Measurements from ENCODE around the gene DTX3.
"Not testable (repeated sequence)": the region's sequence is repeated elsewhere in the genome, so short reads cannot be mapped to it uniquely, and the experiment has no call there.

DTX3 gene

DNA sequence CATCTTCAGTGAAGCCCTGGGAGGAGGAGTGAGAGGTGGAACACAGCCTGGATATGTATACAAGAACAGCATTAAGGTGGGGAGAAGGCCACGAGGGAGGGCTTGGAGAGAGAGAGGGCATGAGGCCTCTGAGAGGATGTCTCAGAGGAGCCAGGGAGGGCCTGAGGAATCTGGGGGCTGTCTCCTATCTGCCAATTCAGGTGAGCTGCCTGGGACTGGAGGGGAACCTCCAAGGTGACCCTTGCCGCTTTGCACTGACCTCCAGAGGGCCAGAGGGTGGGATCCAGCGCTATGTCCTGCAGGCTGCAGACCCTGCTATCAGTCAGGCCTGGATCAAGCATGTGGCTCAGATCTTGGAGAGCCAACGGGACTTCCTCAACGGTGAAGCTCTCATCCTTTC lies 11.0 kb downstream of the DTX3 start:
- H3K4me3 Mint-ChIP-seq, result no peak overlapping the region
- H3K27ac Mint-ChIP-seq, result no peak overlapping the region
- TF ChIP-seq, protein P1, sequence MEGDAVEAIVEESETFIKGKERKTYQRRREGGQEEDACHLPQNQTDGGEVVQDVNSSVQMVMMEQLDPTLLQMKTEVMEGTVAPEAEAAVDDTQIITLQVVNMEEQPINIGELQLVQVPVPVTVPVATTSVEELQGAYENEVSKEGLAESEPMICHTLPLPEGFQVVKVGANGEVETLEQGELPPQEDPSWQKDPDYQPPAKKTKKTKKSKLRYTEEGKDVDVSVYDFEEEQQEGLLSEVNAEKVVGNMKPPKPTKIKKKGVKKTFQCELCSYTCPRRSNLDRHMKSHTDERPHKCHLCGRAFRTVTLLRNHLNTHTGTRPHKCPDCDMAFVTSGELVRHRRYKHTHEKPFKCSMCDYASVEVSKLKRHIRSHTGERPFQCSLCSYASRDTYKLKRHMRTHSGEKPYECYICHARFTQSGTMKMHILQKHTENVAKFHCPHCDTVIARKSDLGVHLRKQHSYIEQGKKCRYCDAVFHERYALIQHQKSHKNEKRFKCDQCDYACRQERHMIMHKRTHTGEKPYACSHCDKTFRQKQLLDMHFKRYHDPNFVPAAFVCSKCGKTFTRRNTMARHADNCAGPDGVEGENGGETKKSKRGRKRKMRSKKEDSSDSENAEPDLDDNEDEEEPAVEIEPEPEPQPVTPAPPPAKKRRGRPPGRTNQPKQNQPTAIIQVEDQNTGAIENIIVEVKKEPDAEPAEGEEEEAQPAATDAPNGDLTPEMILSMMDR (IDR thresholded peaks at IDR 0.05), result no peak
- H3K9me3 Mint-ChIP-seq, result peaks cover 3% of the 10 kb centered on the region
- peaks cover 53% of the 10 kb centered on the region for H3K36me3 Mint-ChIP-seq (ENCODE audit: low read depth)
- no peak for DNase-seq
- H3K27me3 Mint-ChIP-seq (ENCODE audit: low read depth, poor library complexity), result peaks cover 92% of the 10 kb centered on the region
- peaks cover 21% of the 10 kb centered on the region for H3K4me1 Mint-ChIP-seq

DNA sequence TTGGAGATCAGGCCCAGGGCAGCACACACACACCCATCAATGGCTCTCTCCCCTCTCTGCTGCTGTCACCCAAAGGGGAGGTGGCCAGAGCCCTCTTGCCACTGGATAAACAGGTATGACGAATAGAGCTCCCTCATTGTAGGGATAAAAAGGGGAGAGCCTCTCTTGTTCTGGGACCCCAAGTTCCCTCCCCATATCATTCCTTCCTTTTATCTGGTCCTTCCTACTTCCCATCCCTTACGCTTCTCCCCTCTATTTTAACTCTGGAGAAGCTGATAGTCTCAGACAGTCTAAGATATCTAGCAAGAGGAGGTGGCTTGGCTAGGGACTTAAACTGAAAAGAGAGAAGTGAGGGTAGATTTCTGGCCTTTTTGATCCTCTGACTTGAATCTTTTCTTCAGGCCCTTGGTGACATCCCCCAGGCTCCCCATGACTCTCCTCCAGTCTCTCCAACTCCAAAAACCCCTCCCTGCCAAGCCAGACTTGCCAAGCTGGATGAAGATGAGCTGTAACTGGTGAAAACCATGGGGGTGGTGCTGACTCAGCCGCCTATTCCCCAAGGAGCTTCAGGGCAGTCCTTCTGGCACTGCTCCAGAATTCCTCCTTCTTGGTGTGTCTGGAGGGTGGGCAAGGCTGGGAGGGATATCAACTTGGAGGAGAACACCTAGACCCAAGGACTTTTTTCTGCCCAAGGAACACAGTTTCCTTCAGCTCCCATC lies 11.9 kb downstream of the DTX3 start:
- H3K4me1 Mint-ChIP-seq, result peaks cover 30% of the 10 kb centered on the region
- DNase-seq, result no peak
- H3K4me3 Mint-ChIP-seq, result no peak overlapping the region
- peaks cover 53% of the 10 kb centered on the region for H3K36me3 Mint-ChIP-seq (ENCODE audit: low read depth)
- H3K27ac Mint-ChIP-seq, result no peak overlapping the region
- TF ChIP-seq, protein P1 (IDR thresholded peaks at IDR 0.05), result no peak
- peaks cover 3% of the 10 kb centered on the region for H3K9me3 Mint-ChIP-seq
- peaks cover 96% of the 10 kb centered on the region for H3K27me3 Mint-ChIP-seq (ENCODE audit: low read depth, poor library complexity)

DNA sequence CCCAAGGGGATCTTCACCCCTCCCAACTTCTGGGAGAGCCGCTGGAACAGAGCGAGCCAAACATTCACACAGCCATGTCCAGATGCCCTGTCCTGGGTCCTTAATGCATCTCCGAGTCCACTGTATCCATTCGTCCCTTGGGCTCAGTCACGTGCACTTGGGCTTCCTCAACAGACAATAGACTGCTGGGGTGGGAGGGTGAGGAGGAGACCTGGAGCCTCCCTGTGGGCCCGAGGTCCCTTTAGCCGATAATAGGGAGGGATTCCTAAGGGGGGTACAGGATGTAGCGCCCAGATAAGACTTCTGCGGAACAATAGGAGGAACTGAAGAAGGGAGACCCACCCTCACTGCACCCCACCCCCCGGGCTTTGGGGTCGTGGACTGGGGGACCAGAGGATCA lies 13.3 kb downstream of the DTX3 start:
- H3K27me3 Mint-ChIP-seq (ENCODE audit: low read depth, poor library complexity), result peaks cover 100% of the 10 kb centered on the region
- DNase-seq, result no peak
- peaks cover 52% of the 10 kb centered on the region for H3K36me3 Mint-ChIP-seq (ENCODE audit: low read depth)
- TF ChIP-seq, protein P1 (IDR thresholded peaks at IDR 0.05), result no peak
- no peak overlapping the region for H3K4me3 Mint-ChIP-seq
- peaks cover 27% of the 10 kb centered on the region for H3K4me1 Mint-ChIP-seq
- no peak overlapping the region for H3K27ac Mint-ChIP-seq
- peaks cover 3% of the 10 kb centered on the region for H3K9me3 Mint-ChIP-seq

DNA sequence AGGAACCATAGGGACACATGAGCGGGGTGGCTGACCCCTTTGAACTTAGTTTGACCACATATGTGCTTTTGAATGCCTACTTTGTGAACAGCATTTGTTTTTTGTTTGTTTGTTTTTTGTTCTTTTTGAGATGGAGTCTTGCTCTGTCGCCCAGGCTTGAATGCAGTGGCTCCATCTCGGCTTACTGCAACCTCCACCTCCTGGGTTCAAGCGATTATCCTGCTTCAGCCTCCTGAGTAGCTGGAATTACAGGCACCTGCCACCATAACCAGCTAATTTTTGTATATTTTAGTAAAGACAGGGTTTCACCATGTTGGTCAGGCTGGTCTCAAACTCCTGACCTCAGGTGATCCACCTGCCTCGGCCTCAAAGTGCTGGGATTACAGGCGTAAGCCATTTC lies 13.8 kb downstream of the DTX3 start:
- Mint-ChIP-seq H3K36me3 (ENCODE audit: low read depth) (peaks cover 47% of the 10 kb centered on the region), H3K4me1 (peaks cover 27% of the 10 kb centered on the region), H3K27me3 (ENCODE audit: low read depth, poor library complexity) (peaks cover 100% of the 10 kb centered on the region)
- not testable (repeated sequence) for H3K27ac Mint-ChIP-seq, DNase-seq, H3K4me3 Mint-ChIP-seq, H3K9me3 Mint-ChIP-seq

DNA sequence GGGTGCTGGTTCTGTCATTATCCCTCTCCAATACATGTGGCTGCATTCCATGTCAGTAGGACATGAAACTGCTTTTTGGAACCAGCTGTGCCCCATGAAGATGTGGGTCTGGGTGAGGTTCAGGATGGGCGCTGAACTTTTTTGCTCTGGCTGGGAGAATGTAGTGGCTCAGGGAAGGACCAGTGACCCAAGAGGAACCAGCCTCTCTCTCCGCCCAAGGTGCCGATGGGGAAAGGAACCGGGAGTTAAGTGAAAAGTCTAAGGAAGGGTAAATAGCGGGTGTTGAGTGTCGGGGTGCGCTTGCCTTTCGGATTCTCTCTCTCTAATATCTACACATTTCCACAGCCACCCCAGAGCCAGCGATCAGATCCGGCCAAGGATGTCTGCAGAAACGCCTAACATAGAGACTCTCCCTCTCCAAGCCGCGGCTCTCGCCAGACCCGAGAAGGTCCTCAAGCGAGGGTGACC lies 14.4 kb downstream of the DTX3 start:
- H3K4me1 Mint-ChIP-seq, result peaks cover 27% of the 10 kb centered on the region
- H3K27ac Mint-ChIP-seq, result no peak overlapping the region
- peaks cover 3% of the 10 kb centered on the region for H3K9me3 Mint-ChIP-seq
- H3K27me3 Mint-ChIP-seq (ENCODE audit: low read depth, poor library complexity), result peaks cover 100% of the 10 kb centered on the region
- peak overlapping the region; percentile 78 for H3K4me3 Mint-ChIP-seq
- H3K36me3 Mint-ChIP-seq (ENCODE audit: low read depth), result peaks cover 42% of the 10 kb centered on the region
- TF ChIP-seq, protein P1 (IDR thresholded peaks at IDR 0.05), result no peak
- no peak for DNase-seq

DNA sequence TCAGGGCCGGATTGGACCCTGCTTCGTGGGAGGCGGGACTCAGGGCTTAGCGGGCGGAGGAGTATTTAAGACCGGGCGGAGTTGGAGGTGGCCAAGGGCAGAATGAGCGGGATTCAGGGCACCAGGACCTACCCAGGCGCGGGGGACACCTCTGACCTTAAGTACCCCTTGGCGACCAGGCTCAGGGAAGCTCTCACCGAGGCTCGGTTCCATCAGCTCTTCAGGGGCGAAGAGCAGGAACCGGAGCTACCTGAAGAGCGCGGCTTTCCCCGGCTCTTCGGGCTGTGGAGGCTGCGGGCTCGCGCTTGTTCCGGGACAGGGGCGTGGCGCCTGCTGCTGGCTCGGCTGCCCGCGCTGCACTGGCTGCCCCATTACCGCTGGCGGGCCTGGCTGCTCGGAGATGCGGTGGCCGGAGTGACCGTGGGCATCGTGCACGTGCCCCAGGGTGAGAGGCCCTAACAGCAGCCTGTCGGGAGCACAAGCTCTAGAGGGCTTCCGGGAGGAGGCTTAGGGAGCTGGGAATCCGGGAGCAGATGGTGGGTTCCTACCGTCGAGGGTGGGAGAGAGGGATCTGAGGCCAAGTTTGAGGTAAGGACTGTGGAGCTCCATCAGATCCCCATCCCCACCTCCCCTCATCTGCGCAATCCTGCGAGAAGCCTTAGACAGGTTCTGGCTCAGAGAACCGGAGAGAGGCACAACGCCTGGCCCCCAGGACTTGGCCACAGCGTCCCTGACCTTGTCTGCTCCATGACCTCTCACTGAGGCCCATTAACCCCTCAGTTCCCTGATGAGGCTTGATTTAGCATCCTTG lies 15.0 kb downstream of the DTX3 start:
- peaks cover 35% of the 10 kb centered on the region for H3K36me3 Mint-ChIP-seq (ENCODE audit: low read depth)
- DNase-seq, result peak; percentile 60
- peaks cover 100% of the 10 kb centered on the region for H3K27me3 Mint-ChIP-seq (ENCODE audit: low read depth, poor library complexity)
- H3K4me1 Mint-ChIP-seq, result peaks cover 27% of the 10 kb centered on the region
- H3K9me3 Mint-ChIP-seq, result peaks cover 3% of the 10 kb centered on the region
- TF ChIP-seq, protein P1 (IDR thresholded peaks at IDR 0.05), result no peak
- H3K27ac Mint-ChIP-seq, result no peak overlapping the region
- H3K4me3 Mint-ChIP-seq, result peak overlapping the region; percentile 78

Data from nephron progenitor cell (in vitro differentiated cells).